SK-N-MC (cell line): ENCODE data around the gene RGS13.

Experiments
- EZH2 ChIP-seq: fragments of 200-600 bp; sonication (generic); IDR thresholded peaks from one replicate; pipeline ENCODE4 v1.6.1; 2017; ENCODE audit warnings: antibody characterized with exemption
- FOXP2 ChIP-seq: optimal IDR thresholded peaks from 2 replicates; pipeline ENCODE3; 2011; ENCODE audit warnings: mild to moderate bottlenecking, moderate library complexity; ENCODE audit not compliant: insufficient read depth; ENCODE audit errors: extremely low read length, control extremely low read depth
- POLR2AphosphoS5 ChIP-seq: IDR thresholded peaks from 2 replicates; pipeline ENCODE4 v1.6.1; 2012; ENCODE audit warnings: mild to moderate bottlenecking, low read depth, low read length, borderline replicate concordance

DNA sequence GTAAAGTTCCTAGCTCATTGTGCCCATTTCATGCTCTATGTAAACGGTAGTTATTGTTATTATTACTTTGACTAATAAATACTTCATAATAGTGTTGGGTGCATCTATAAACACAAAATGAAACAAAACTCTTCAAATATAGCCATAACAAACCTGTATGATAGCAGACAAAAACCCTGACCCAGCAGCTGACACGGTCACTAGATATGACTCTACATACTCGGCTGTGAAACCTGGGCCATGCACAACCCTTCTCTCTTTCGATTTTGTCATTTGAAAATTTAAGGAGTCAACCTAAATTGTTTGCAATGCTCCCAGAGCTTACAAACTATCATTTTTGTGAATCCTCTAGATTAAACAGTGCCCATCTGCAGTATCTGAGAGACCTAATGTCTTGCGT is 8.0 kb upstream of the RGS13 start:
- TF ChIP-seq POLR2AphosphoS5: no peak
- no peak for TF ChIP-seq EZH2
- no peak for TF ChIP-seq FOXP2
